Measurements from ENCODE around the gene MAN1C1. TPM values are rescaled to one million over a fixed set of nuclear protein-coding genes. Genes with fewer than 3 reads are reported as not detected.

MAN1C1 gene
- polyA plus RNA-seq, 1 donor from 2014 or later = 1.3 TPM

DNA sequence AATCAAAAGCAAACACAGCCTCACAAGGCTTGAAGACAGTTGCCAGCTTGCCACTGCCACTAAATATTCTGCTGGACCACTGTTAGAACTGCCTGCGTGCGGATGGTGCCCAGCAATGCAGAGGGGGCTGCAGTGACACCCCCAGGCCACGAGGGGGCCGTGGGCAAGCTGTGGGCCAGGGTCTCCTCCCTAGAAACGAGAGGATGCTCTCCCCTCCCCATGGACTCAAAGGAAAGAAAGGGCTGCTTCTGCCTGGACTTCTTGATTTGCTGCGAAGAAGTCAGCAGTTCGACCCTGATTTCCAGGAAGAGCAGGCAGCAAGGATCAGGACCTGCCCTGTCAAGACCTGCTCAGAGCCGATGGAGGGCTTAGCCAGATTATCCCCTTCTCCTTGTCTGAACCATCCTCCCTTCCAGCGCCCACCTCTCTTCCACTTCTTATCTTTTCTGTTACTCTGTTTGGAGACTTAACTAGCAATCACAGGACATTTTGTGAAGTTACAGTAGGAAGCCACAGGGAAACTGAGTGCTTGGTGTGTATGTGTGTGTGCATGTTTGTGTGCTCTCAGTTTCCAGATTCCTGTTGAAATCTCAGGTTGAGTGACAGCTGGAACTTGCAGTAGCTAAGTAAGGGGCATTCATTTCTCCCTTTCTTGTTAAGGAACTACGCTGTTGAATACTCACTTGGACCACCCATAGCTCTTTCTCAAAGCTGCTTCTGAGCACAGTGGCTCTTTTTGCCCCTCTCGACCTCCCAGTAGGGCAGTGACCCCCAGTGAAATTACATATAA is 2.7 kb downstream of the MAN1C1 start:
- H3K79me2 ChIP-seq (replicated peaks; ENCODE audit: insufficient read depth, low read length) = no peaks in the 10 kb centered on the region
- no peaks in the 10 kb centered on the region for H4K20me1 ChIP-seq (ENCODE audit: insufficient read depth)
- H2AFZ ChIP-seq (ENCODE audit: low read depth, low read length) = no peak overlapping the region
- no peaks in the 10 kb centered on the region for H3K9me2 ChIP-seq (ENCODE audit: insufficient read depth, low read length)
- no peaks in the 10 kb centered on the region for H3K9me3 ChIP-seq (ENCODE audit: low read length)
- H3K36me3 ChIP-seq (ENCODE audit: insufficient read depth, low read length) = no peaks in the 10 kb centered on the region
- peaks cover 23% of the 10 kb centered on the region for H3K27me3 ChIP-seq (ENCODE audit: insufficient read depth, low read depth, low read length)
- H3K9ac ChIP-seq (ENCODE audit: low read length) = no peak overlapping the region
- H3K27ac ChIP-seq (ENCODE audit: low read length) = no peak overlapping the region
- peak overlapping the region; percentile 39 for H3K4me3 ChIP-seq (ENCODE audit: low read length)
- no peak for TF ChIP-seq EZH2 (IDR thresholded peaks at IDR 0.05; ENCODE audit: borderline replicate concordance, insufficient read depth, low read length, poor library complexity, severe bottlenecking)
- TF ChIP-seq TAF1 (IDR thresholded peaks at IDR 0.05; ENCODE audit: low read depth) = no peak
- no peak for TF ChIP-seq POLR2AphosphoS5 (IDR thresholded peaks at IDR 0.05)
- no peak for TF ChIP-seq EP300 (conservative IDR thresholded peaks at IDR 0.05; ENCODE audit: poor library complexity, severe bottlenecking)
- TF ChIP-seq RAD21 (conservative IDR thresholded peaks at IDR 0.05) = peak; percentile 76
- TF ChIP-seq SMC3 (conservative IDR thresholded peaks at IDR 0.05; ENCODE audit: poor library complexity) = peak; percentile 87
- TF ChIP-seq, protein P1, sequence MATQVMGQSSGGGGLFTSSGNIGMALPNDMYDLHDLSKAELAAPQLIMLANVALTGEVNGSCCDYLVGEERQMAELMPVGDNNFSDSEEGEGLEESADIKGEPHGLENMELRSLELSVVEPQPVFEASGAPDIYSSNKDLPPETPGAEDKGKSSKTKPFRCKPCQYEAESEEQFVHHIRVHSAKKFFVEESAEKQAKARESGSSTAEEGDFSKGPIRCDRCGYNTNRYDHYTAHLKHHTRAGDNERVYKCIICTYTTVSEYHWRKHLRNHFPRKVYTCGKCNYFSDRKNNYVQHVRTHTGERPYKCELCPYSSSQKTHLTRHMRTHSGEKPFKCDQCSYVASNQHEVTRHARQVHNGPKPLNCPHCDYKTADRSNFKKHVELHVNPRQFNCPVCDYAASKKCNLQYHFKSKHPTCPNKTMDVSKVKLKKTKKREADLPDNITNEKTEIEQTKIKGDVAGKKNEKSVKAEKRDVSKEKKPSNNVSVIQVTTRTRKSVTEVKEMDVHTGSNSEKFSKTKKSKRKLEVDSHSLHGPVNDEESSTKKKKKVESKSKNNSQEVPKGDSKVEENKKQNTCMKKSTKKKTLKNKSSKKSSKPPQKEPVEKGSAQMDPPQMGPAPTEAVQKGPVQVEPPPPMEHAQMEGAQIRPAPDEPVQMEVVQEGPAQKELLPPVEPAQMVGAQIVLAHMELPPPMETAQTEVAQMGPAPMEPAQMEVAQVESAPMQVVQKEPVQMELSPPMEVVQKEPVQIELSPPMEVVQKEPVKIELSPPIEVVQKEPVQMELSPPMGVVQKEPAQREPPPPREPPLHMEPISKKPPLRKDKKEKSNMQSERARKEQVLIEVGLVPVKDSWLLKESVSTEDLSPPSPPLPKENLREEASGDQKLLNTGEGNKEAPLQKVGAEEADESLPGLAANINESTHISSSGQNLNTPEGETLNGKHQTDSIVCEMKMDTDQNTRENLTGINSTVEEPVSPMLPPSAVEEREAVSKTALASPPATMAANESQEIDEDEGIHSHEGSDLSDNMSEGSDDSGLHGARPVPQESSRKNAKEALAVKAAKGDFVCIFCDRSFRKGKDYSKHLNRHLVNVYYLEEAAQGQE (IDR thresholded peaks at IDR 0.05; ENCODE audit: borderline replicate concordance) = no peak
- TF ChIP-seq, protein P2, sequence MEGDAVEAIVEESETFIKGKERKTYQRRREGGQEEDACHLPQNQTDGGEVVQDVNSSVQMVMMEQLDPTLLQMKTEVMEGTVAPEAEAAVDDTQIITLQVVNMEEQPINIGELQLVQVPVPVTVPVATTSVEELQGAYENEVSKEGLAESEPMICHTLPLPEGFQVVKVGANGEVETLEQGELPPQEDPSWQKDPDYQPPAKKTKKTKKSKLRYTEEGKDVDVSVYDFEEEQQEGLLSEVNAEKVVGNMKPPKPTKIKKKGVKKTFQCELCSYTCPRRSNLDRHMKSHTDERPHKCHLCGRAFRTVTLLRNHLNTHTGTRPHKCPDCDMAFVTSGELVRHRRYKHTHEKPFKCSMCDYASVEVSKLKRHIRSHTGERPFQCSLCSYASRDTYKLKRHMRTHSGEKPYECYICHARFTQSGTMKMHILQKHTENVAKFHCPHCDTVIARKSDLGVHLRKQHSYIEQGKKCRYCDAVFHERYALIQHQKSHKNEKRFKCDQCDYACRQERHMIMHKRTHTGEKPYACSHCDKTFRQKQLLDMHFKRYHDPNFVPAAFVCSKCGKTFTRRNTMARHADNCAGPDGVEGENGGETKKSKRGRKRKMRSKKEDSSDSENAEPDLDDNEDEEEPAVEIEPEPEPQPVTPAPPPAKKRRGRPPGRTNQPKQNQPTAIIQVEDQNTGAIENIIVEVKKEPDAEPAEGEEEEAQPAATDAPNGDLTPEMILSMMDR (IDR thresholded peaks at IDR 0.05; ENCODE audit: poor library complexity, severe bottlenecking) = peak; percentile 87
- no peaks in the 10 kb centered on the region for H3F3A ChIP-seq (ENCODE audit: insufficient read depth, low read length, poor library complexity, severe bottlenecking)
- peak overlapping the region; percentile 30 for H3K4me2 ChIP-seq (ENCODE audit: low read length)

DNA sequence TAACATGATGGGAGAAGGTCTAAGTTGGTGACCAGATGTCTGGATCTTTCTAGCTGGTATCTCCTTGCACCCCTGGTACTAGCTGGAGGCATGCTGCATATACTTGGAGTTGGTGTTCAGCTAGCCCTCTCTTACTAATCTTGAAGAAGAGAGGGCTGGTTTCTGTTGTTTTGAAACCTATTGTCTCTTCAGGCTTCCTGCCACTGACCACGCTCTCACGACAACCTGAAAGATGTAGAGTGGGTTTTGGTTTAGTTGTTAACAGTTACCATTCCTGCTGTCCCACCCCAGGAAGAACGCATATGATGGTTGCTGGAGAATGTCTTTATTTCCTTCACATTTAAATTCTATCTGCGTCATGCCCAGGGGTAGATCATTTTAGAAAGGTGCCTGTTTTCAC is 3.6 kb downstream of the MAN1C1 start:
- Histone ChIP-seq H3K79me2 (replicated peaks; ENCODE audit: insufficient read depth, low read length) (no peaks in the 10 kb centered on the region), H2AFZ (ENCODE audit: low read depth, low read length) (no peak overlapping the region), H3K4me3 (ENCODE audit: low read length) (no peak overlapping the region), H3K9me2 (ENCODE audit: insufficient read depth, low read length) (no peaks in the 10 kb centered on the region), H4K20me1 (ENCODE audit: insufficient read depth) (no peaks in the 10 kb centered on the region), H3K27ac (ENCODE audit: low read length) (no peak overlapping the region), H3K9ac (ENCODE audit: low read length) (no peak overlapping the region), H3K27me3 (ENCODE audit: insufficient read depth, low read depth, low read length) (peaks cover 23% of the 10 kb centered on the region), H3K36me3 (ENCODE audit: insufficient read depth, low read length) (no peaks in the 10 kb centered on the region), H3K4me2 (ENCODE audit: low read length) (no peak overlapping the region), H3F3A (ENCODE audit: insufficient read depth, low read length, poor library complexity, severe bottlenecking) (no peaks in the 10 kb centered on the region), H3K9me3 (ENCODE audit: low read length) (no peaks in the 10 kb centered on the region)
- TF ChIP-seq, protein P2 (IDR thresholded peaks at IDR 0.05; ENCODE audit: poor library complexity, severe bottlenecking) = no peak
- no peak for TF ChIP-seq EZH2 (IDR thresholded peaks at IDR 0.05; ENCODE audit: borderline replicate concordance, insufficient read depth, low read length, poor library complexity, severe bottlenecking)
- TF ChIP-seq SMC3 (conservative IDR thresholded peaks at IDR 0.05; ENCODE audit: poor library complexity) = no peak
- TF ChIP-seq TAF1 (IDR thresholded peaks at IDR 0.05; ENCODE audit: low read depth) = no peak
